NK-92 treated with Interleukin-12 subunit alpha and Interleukin-12 subunit beta, amount 100 ng/mL, for 24 hours (cell line): ENCODE data around the gene ATP9B.
A peak's percentile ranks its signal among the peaks of the same experiment; 100 is the strongest.
"Not testable (repeated sequence)": the region's sequence is repeated elsewhere in the genome, so short reads cannot be mapped to it uniquely, and the experiment has no call there.

Experiments used
- DNase-seq: peaks from one replicate; lab custom pipeline; 2025; lab: John Stamatoyannopoulos, UW

Gene ATP9B

DNA sequence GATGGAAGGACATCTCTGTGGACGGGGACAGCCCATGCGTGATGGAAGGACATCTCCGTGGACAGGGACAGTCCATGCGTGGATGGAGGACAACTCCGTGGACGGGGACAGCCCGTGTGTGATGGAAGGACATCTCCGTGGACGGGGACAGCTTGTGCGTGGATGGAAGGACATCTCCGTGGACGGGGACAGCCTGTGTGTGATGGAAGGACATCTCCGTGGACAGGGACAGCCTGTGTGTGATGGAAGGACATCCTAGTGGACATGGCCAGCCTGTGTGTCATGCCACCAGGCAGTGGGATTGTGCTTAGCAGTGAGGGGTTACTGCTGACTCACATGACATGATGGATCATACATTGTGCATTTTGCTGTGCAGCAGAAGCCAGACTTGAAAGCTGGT is 296.5 kb downstream of the ATP9B start:
- no peak for DNase-seq

DNA sequence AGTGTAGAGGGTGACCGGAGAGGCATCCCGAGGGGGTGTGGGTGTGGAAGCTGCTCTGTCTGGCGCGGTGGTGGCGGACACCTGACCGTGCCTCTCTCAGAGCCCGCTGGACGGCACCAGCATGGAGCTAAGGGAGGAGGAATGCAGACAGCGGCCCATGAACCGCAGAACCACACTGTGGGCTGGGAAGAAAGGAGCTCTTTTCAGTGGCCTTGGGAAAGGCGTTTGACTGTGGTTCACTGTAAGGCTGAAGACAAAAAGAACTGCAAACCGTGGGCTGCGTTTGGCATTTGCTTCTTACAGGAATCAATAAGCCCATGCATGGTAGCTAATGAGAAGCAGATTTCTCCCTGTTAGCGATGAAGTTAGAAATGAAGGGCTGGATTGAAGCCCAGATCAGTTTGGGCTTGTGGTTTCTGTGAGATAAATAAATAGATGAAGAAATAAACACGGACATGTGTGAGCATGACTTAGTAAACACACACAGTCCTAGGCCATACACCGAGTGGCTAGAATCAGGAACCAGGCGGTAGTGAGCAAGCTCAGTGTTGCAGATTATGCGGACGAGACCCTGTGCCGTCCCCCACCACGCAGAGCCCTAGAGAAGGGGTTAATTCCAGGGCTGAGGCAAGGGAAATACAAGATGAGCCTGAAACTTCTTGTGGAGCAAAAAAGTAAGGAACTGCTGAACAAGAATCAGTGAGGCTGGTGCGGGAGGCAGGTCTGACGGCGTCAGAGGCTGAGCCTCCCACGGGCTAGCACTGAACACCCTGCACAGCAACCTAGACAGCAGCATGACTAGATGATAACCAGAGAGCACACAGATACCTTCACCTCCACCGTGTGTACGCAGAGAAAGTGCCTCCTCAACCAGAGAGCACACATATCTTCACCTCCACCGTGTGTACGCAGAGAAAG is 297.2 kb downstream of the ATP9B start:
- no peak for DNase-seq

DNA sequence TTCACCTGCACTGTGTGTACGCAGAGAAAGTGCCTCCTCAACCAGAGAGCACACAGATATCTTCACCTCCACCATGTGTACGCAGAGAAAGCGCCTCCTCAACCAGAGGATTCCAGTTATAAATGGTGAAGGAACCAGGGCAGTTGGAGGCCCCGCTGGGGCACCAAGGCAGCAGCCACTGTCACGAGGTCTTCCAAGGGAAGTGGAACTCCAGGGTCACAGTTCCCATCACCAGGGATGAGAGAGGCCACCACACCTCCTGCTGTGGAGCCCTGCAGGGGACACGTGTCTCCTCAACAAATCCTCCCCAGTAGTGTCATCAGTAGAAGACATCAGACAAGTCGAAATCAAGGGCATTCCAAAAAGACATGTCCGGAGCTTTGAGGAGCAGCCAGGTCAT is 298.3 kb downstream of the ATP9B start:
- no peak for DNase-seq

DNA sequence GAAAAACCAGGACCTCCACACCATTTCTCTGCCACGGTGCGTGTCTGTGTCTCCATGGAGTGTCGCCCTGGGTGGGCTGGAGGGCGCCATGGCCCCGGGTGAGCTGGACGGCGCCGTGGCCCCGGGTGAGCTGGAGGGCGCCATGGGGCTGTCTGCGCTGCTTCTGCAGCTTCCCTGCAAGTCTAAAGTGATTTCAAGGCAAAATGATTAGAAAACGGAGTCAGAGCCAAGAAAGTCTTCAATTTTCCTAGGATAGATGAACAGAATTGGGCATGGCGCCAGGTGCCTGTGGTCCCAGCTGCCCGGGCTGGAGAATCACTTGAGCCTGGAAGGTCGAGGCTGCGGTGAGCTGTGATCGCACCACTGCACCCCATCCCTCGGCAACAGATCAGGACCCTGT is 298.8 kb downstream of the ATP9B start:
- DNase-seq: no peak

DNA sequence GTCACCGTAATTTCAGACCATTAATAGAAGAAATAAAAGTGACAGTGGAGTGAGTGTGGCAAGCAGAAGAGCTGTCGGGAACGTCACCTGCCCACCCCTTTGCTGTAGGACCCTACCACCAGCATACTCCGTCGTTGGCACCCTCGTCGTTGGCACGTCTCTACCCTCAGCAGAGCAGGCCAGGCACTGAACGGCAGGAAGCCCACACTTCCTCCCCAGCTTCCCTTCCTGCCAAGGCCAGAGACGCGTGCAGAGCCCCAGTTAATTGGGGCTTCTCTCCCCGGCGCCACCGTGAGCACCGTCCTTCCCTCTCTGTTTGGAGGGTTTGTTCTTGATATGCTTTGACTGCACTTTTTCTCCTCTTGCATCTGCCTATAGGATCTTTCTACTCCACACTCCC is 299.5 kb downstream of the ATP9B start:
- DNase-seq: no peak

DNA sequence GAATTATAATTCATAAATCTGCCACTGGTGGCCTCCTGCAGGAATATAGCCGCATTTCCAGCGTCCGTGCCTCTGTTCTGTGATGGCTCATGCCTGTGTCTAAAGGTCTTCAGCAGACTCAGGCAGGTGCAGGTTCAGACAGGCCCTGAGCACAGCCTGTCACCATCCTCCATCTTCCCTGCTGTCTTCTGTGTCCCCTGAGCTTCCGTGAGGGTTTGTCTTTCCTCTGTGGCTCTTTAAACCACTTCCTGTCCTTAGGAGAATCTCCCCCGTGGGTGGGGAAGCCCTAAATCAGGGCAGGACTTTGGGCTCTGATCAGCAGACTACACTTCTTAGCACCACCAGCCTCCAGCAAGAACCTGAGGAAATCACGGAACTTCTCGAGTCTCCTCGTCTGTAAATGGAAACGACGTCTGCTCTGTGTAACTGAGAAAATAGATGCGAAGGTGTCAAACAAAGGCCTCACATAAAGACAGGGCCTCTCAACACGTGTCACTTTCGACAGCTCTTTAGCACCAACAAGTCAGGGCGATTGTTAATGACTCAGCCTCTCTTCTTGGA is 302.4 kb downstream of the ATP9B start:
- DNase-seq: no peak

DNA sequence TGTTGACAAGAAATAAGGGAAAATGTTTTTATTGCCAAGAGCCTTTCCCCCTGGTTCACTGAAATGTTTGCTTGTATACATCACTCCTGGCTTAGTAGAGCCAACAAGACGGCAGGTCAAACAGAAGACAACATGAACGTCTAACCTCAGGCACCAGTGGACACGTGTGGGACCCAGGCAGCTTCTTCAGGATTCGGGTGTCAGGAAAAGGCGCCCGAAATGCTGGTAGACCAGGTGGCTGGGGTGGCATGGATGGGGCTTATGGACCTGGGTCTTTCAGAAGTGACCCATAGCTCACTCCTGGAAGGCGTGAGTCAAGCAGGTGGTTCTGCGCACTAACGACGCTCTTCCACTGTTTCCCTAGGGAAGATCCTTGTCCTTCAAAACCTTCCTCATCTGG is 303.3 kb downstream of the ATP9B start:
- no peak for DNase-seq

DNA sequence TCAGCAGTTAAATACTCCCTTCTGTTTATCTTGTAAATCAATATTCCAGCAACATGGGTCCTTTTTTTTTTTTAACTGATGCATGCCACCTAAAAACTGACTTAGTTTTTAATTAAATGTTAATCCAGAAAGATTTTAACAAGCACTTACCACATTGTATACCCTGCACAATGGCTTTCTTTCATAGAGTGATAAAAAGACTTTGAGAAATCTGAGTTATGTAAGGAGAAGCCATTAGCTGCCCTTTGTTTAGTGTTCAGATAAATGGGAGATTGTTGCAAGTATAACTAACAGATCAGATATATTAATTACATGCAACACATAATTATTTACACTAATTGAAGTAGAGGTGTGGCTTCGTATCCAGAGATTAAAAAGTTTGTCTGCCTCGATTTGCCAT is 303.8 kb downstream of the ATP9B start:
- DNase-seq: no peak

DNA sequence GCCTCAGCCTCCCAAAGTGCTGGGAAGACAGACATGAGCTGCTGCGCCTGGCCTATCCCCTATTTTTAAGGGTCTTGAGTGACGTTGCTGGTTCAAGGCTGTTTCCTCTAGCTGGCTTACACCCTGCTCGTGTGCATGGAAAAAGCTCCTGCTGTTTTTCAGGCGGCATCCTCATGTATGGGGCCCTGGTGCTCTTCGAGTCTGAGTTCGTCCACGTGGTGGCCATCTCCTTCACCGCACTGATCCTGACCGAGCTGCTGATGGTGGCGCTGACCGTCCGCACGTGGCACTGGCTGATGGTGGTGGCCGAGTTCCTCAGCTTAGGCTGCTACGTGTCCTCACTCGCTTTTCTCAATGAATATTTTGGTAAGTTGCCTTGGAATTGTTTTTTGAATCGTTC is 304.5 kb downstream of the ATP9B start:
- DNase-seq: no peak

DNA sequence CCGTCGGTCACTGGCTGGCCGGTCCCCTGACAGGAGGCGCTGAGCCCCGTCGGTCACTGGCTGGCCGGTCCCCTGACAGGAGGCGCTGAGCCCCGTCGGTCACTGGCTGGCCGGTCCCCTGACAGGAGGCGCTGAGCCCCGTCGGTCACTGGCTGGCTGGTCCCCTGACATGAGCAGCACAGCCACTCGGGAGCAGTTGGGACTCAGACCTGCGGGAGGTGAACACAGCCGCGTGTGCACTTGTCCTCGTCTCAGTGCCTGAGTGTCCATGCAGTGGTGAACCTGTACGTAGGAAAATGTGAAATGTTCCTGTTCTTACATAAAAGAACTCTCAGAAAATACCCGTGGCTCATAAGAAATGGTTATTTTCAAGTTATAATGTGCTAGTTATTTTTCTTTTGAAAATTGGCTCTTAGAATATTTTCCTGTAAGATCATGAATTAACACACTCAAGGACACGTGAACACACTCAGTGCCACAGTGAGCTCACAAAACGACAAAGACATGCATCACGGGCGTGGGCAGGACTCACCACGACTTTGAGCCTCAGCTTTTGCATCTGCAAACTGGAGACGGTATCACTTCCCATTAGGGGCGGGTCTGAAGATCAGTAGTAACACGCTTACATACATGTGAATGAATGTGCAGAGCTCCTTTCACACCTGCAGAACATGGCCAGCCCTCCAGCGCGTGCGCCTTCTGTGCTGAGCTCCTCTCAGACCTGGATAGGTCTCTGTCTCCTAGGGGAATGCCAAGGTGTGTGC is 305.4 kb downstream of the ATP9B start:
- DNase-seq: no peak

DNA sequence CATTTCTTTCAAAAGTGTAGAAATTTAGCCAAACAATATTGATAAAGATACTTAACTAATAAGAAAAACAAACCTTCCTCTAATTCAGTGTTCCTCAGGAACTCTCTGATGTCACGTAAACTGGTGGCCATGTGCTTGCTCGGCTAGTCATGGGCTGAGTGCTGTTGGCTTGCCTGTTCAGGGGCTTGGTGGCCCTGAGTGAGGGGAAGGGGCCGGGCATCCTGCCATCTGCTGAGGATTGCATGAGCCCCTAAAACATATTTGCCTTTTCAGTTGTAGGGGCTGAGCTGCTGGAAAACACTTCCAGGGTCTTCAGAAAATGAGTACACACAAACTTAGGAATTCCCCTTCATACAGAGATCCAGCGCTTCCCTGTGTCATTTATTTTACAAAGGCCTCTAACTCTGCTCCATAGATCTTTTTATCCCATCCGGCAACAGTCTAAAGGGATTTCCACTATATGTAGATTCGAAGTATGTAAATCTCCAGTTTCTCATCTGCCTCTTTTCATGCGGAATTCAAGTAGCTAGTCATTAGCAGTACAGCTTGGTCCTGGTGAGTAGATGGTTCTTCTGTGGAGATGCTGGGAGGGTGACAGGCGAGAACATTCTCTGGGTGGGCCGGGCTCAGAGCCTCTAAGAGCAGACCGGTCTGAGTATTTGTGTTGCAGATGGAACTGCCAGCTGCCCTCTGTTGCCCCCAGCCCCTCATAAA is 306.4 kb downstream of the ATP9B start:
- no peak for DNase-seq

DNA sequence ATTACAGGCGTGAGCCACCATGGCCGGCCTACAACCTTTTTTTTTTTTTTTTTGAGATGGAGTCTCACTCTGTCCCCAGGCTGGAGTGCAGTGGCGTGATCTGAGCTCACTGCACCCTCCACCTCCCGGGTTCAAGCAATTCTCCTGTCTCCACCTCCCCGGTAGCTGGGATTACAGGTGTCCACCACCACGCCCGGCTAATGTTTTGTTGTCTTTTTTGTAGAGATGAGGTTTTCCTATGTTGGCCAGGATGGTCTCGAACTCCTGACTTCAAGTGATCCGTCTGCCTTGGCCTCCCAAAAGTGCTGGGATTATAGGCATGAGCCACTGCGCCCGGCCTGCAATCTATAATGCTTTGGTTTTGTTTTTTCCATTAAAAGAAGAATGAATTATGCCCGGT is 307.5 kb downstream of the ATP9B start:
- not testable (repeated sequence) for DNase-seq

DNA sequence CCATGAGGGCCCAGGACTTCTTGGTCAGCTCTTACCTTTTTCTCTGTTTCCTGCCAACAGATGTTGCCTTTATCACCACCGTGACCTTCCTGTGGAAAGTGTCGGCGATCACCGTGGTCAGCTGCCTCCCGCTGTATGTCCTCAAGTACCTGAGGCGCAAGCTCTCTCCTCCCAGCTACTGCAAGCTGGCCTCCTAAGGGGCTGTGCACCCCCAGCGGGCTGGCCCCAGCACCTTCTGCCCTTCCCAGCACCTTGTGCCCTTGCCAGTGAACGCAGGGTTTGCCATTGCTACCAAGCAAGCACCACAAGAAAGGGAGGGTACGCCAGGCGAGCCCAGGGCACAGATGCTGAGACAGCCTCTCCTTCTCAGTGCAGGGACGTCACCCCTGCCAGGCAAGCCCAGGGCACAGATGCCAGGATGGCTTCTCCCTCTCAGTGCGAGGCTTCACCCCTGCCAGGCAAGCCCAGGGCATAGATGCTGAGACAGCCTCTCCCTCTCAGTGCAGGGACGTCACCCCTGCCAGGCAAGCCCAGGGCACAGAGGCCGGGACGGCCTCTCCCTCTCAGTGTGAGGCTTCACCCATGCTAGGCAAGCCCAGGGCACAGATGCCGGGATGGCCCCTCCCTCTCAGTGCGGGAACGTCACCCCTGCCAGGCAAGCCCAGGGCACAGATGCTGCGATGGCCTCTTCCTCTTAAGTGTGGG is 308.1 kb downstream of the ATP9B start:
- DNase-seq: no peak

DNA sequence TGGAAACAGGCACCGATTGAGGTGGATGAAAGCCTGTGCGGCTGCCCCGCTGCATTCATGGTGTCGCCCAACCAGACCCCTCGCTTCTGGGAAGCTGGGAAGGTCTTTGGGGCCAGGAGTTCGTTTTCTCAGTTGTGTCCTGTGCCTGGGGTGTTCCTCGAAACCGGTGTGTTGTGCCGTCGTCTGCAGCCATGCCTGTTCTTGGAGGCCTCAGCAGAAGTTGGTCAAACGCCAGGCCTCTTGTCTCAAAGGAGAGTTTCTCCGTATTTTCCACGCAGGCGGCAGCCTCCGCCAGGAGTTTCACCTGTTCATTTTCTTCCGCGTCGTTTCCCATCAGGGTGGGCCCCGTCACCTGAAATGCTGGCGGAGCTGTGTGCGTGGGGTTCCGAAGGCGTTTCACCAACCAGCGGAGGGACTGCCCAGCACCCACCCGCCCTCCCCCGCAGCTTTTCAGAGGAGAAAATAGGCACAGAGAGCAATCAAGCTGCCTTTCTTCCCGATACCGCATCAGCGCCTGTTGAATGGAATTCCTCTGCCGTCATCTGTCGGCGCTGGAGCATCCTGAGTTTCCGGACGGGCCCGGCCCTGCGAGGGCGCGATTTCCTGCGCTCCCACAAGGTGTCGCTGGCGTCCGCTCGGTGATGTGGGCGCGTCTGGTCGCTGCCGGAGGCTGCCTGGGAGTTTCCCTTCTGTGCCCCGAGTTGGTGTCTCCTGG is 309.5 kb downstream of the ATP9B start:
- no peak for DNase-seq

DNA sequence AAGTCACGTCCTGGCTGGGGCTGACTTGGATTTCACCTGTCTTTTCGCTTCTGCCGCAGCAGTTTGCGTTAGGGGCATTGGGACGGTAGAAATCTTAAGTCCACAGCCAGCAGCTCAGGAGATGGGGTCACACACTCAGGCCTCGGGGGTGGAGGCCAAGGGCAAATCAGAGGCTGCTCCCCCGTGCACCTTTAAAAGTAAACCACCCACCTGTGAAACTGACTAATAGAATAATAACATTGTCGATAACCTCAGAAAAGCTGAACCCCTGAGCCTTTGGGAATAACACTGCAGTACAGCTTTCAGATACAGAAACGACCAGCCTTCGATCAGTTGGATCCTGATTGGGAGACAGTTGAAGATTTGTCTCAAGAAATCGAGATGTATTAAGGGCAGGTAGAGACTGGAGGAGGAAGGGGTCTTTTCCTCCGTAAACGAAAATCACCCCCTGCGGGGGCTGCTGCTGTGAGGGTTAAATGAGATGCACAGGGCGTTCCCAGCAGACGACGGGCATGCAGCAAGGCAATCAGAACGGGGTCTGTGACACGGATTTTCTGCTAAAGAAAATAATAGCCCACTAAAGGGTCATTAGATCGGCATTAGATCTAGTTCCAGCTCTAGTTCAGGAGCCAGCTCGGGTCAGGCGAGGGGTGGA is 310.2 kb downstream of the ATP9B start:
- no peak for DNase-seq

DNA sequence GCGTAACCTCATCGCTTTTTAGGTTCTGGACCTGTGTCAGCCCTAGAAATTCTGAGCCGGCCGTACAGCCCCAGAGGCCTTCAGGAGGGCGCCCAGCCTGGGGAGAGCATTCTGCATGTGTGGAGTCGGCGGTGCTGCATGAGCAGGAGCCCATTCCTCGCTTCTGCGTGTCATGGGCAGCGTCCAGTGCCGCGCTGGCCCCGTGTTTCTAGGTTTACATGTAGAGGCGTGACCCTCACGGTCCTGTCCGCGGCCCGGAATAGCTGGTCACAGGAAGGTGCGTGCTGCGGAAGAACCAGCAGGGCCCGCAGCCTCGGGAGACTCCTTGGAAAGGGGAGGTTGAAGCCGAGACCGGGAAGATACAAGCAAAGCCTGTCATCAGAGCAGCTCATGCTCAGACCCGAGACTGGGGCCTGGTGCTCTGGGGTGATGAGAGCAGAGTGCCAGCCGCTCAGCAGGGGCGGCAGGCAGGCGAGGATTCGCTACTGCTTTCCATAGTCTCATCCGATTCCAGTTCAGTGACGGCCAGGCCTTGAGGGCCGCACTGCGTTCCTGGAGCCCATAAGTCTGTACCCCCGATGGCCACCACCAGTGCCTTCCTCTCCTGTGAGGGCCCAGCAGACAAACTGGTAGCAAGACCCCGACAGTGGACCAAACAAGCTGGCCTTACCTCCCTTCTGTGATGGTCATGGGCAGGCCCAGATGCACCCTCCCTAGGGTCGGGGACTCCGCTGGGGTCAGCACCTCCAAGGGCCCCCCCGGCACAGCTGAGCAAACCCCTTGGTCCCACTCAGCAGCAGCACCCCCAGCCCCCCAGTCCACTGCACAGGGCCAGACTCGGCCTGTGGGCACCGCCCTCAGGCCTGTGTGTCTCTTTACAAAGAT is 311.0 kb downstream of the ATP9B start:
- DNase-seq: no peak

DNA sequence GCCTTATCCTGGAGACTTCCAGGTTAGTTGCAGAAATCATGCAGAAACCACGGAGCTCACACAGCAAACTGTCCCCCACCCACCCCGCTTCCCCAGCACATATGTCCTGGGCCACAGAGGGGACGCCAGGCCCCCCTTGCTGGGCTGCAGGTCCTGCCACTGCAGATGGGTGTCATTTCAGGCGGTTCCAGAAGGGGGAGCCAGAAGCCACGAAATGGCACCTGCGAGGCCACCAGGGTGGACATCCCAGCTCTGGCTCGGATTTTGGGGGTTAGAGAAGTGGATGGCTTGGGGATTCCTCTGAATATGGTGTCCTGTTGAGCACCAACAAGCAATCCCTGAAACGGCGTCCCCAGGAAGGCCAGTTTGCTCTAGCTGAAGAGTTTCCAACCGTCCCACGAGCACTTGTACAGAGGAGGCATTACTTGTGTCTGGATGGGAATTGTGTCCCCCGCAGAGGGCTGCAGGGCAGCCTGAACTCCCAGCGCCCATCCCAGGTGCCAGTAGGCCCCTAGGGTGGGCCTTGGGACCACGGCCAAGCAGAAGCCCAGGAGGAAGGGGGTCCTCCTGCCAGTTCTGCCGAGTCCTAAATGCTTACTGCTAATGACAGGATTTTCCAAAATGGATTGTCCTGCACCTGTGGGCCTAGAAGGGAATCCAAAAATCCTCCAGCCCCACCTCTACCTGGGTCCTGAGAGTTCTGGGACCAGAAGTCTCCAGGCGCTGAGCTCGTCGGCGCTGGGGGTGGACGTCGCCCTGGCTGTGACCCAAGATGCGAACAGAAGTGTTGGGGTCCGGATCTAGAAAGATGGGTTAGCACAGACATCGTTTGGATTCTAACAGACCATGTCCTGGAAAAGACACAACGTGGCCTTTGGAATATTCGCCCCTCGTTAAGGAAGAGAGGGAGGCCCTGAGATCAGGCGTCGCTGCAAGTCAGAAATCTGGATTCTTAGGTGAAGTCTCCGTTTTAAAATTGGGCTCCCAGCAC is 311.9 kb downstream of the ATP9B start:
- DNase-seq: peak; percentile 7

DNA sequence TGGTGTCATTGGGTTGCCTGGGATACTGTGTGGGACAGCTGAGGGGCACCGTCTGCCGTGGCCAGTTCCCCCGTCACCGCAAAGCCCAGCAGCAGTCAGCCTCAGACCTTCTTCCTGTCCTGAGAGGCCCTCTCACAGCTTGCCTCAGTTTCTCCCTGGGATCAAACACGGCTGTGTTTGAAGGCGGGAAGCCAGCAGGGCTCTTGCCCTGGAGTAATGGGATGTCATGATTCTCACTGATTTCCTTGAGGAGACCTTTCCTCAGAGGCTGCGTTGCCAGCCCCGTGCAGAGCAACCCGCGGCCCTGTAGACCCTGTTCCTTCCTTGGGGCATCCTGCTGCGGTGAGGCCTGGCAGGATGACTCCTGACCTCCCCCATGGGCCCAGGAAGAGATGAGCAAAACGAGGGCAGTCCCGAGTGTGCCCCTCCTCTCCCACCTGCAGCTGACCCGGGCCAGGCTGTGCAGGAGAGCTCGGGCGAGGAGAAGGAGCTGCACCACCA is 312.7 kb downstream of the ATP9B start:
- DNase-seq: no peak
